HG02981 (cell line): ENCODE measurements around the gene ZNF329.
A peak's percentile ranks its signal among the peaks of the same experiment; 100 is the strongest.
"Not testable (repeated sequence)": the region's sequence is repeated elsewhere in the genome, so short reads cannot be mapped to it uniquely, and the experiment has no call there.

Experiments used
- ATAC-seq: cut with Tn5 transposase; IDR thresholded peaks from one replicate; pipeline ENCODE4 v1.9.1; 2021; ENCODE audit warnings: mild to moderate bottlenecking, moderate library complexity; ENCODE audit not compliant: unreplicated experiment

Gene ZNF329

GRCh38 chr19:58150328-58150921 is at the start of gene ZNF329:
Gene ZNF329, minus strand, starts transcription at chr19:58150789. Its CDS starts 21,286 bp downstream, at chr19:58129503.
- peak; percentile 58 for ATAC-seq

- no peak for ATAC-seq
Observed at GRCh38 chr19:58196901-58197616, 46.5 kb upstream of the ZNF329 start.

GRCh38 chr19:58183817-58184215 is 33.2 kb upstream of the ZNF329 start:
- ATAC-seq: no peak

GRCh38 chr19:58182989-58183816 is 32.6 kb upstream of the ZNF329 start, which contains the start of gene ZNF274:
Gene ZNF274, plus strand, starts transcription at chr19:58183061. Its CDS starts 905 bp downstream, at chr19:58183966.
- peak; percentile 86 for ATAC-seq

- no peak for ATAC-seq
Observed at GRCh38 chr19:58182577-58182988, 32.0 kb upstream of the ZNF329 start.

GRCh38 chr19:58181902-58182576 is 31.4 kb upstream of the ZNF329 start:
- no peak for ATAC-seq

- no peak for ATAC-seq
Observed at GRCh38 chr19:58170860-58171259, 20.3 kb upstream of the ZNF329 start.

- ATAC-seq: no peak
Observed at GRCh38 chr19:58166708-58167280, 16.2 kb upstream of the ZNF329 start.

GRCh38 chr19:58166268-58166667 is 15.7 kb upstream of the ZNF329 start:
- ATAC-seq: no peak

- ATAC-seq: no peak
Observed at GRCh38 chr19:58157045-58157728, 6.6 kb upstream of the ZNF329 start.

- ATAC-seq: peak; percentile 59
Observed at GRCh38 chr19:58154679-58155648, 4.4 kb upstream of the ZNF329 start.

GRCh38 chr19:58154287-58154678 is 3.7 kb upstream of the ZNF329 start:
- ATAC-seq: no peak

- ATAC-seq: no peak
Observed at GRCh38 chr19:58153386-58153785, 2.8 kb upstream of the ZNF329 start.

- not testable (repeated sequence) for ATAC-seq
Observed at GRCh38 chr19:58147475-58147874, 3.1 kb downstream of the ZNF329 start.

- ATAC-seq: no peak
Observed at GRCh38 chr19:58145849-58146248, 4.7 kb downstream of the ZNF329 start.

- ATAC-seq: no peak
Observed at GRCh38 chr19:58134244-58134643, 16.3 kb downstream of the ZNF329 start.

- no peak for ATAC-seq
Observed at GRCh38 chr19:58129284-58129683, 21.3 kb downstream of the ZNF329 start.

GRCh38 chr19:58128041-58128685 is 22.4 kb downstream of the ZNF329 start:
- ATAC-seq: no peak
